GM12873 (cell line): ENCODE data around the gene FAM169A.

Source experiments
- CTCF ChIP-seq: IDR thresholded peaks from 2 replicates; pipeline ENCODE4 v1.5.1; 2012; ENCODE audit warnings: low read depth, mild to moderate bottlenecking, moderate library complexity, low read length, control low read depth; ENCODE audit not compliant: insufficient read depth; ENCODE audit errors: missing control alignments

The FAM169A gene

GRCh38 chr5:74766418-74766848 lies 99.8 kb downstream of the FAM169A start:
- TF ChIP-seq CTCF: peak; percentile 62

GRCh38 chr5:74765929-74766328 lies 100.3 kb downstream of the FAM169A start:
- TF ChIP-seq CTCF: no peak

- no peak for TF ChIP-seq CTCF
Measured at GRCh38 chr5:74765201-74765600, 101.0 kb downstream of the FAM169A start.

- TF ChIP-seq CTCF: no peak
Measured at GRCh38 chr5:74763504-74763903, 102.7 kb downstream of the FAM169A start.

GRCh38 chr5:74762599-74762998 lies 103.6 kb downstream of the FAM169A start:
- no peak for TF ChIP-seq CTCF

- TF ChIP-seq CTCF: no peak
Measured at GRCh38 chr5:74761241-74761640, 104.9 kb downstream of the FAM169A start.

GRCh38 chr5:74738406-74738805 lies 127.8 kb downstream of the FAM169A start:
- TF ChIP-seq CTCF: no peak
